Rectal smooth muscle tissue (tissue), 1 donor: ENCODE measurements around the gene TGM6.

ENCODE experiments used
- H3K27ac ChIP-seq: one replicate; pipeline ENCODE4 v1.7.0; 2013; ENCODE audit warnings: low read depth, low read length, inconsistent platforms
- H3K27me3 ChIP-seq: one replicate; pipeline ENCODE4 v1.7.0; 2013; ENCODE audit warnings: low read length; ENCODE audit not compliant: control insufficient read depth, insufficient read depth
- H3K36me3 ChIP-seq: one replicate; pipeline ENCODE4 v1.7.0; 2013; ENCODE audit warnings: low read length; ENCODE audit not compliant: control insufficient read depth, insufficient read depth
- H3K4me1 ChIP-seq: one replicate; pipeline ENCODE4 v1.7.0; 2013; ENCODE audit warnings: low read length; ENCODE audit not compliant: control insufficient read depth, insufficient read depth
- H3K4me3 ChIP-seq: one replicate; pipeline ENCODE4 v1.7.0; 2013; ENCODE audit warnings: low read length
- H3K9ac ChIP-seq: one replicate; pipeline ENCODE4 v1.7.0; 2013; ENCODE audit warnings: low read length

The TGM6 gene

DNA sequence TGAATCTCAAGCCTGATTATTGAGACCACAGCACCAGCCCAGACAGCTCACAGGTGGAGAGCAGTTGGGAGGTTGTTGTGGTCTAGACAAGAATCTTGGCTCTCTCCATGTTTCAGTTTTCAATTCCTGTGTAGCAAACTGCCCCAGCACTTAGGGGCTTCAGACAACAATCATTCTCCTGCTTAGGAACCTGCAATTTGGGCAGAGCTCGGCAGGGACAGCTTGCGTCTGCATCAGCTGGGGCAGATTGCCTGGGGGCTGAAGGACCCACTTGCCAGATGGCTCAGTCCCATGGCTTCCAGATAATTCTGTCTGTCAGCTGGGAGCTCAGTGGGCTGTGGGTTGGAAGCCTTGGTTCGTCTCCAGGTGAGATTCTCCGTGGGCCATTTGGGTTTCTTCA lies 6.9 kb downstream of the TGM6 start:
- no peaks in the 10 kb centered on the region for H3K27me3 ChIP-seq
- H3K4me3 ChIP-seq: no peak overlapping the region
- no peaks in the 10 kb centered on the region for H3K4me1 ChIP-seq
- no peaks in the 10 kb centered on the region for H3K36me3 ChIP-seq
- H3K9ac ChIP-seq: no peak overlapping the region
- H3K27ac ChIP-seq: no peak overlapping the region

DNA sequence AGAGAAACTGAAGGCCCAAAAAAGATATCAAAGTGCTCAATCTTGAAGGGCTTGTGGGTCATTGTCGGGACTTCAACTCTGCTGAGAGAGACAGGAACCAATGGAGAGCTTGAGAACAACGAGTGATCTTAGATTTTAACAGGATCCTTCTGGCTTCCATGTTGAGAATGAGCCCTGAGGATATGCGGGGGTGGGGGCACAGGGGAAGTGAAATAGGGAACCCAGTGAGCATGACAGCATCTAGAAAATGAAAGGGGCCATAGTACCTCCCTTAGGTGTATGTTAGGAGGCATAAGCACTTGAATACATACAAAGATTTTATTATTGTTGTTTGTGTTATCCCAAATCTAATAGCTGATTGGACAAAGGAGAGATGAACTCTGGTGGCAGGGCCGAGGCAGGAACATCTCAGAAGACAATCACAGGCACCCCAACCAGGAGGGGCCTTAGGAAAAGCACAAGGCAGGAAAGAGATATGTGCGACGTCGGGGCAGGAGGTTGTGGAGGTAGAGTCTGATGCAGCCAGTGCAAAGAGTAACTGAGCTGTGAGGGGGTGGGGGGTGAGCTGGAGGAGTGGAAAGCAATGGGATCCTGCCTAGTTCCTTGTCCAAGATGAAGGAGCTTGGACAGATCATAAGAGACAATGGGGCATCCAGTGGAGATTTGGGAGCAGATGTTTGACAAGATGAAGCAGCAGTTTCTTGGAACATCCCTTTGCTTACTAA lies 10.4 kb downstream of the TGM6 start:
- Histone ChIP-seq H3K36me3 (no peaks in the 10 kb centered on the region), H3K4me1 (no peaks in the 10 kb centered on the region), H3K4me3 (no peak overlapping the region), H3K27me3 (no peaks in the 10 kb centered on the region), H3K27ac (no peak overlapping the region), H3K9ac (no peak overlapping the region)

GRCh38 chr20:2394411-2395055 lies 13.8 kb downstream of the TGM6 start:
- H3K9ac ChIP-seq: no peak overlapping the region
- H3K27ac ChIP-seq: no peak overlapping the region
- H3K4me1 ChIP-seq: no peaks in the 10 kb centered on the region
- no peaks in the 10 kb centered on the region for H3K27me3 ChIP-seq
- H3K4me3 ChIP-seq: no peak overlapping the region
- no peaks in the 10 kb centered on the region for H3K36me3 ChIP-seq

DNA sequence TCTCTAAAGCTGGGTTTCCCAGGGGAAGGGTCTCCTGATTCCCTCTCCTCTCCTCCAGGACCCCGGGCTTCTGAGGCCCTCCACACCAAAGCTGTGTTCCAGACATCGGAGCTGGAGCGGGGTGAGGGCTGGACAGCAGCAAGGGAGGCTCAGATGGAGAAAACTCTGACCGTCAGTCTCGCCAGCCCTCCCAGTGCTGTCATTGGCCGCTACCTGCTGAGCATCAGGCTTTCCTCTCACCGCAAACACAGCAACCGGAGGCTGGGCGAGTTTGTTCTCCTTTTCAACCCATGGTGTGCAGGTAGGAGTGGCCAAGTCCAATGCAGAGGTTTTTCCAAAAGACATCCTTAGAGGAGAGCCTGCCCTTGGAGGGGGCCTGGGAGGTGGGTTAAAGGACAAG lies 14.4 kb downstream of the TGM6 start:
- H3K4me1 ChIP-seq: no peaks in the 10 kb centered on the region
- no peaks in the 10 kb centered on the region for H3K27me3 ChIP-seq
- H3K27ac ChIP-seq: no peak overlapping the region
- H3K9ac ChIP-seq: no peak overlapping the region
- no peak overlapping the region for H3K4me3 ChIP-seq
- H3K36me3 ChIP-seq: no peaks in the 10 kb centered on the region

DNA sequence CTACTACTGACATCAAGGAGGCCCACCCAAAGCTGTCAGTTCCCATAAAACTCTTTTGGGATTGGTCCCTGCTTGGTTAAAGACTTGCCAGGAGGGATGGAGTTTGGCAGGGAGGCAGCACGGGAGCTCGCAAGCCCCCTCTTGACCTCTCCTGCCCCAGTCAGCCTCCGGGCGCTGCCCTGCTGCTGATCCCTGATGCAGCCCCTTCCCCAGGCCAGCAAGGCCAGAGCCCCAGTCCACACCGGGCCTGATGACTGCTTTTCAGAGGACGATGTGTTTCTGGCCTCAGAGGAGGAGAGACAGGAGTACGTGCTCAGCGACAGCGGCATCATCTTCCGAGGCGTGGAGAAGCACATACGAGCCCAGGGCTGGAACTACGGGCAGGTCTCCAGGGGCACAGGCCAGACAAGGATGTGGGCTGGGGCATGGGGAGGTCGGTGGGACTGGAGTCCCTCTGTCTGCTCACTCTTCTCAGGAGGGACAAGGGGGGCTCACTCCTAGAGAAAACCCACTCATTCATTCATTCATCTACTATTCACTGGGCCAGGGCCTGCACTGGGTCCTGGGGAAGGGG lies 15.6 kb downstream of the TGM6 start:
- Histone ChIP-seq H3K27ac (no peak overlapping the region), H3K9ac (no peak overlapping the region), H3K36me3 (no peaks in the 10 kb centered on the region), H3K27me3 (no peaks in the 10 kb centered on the region), H3K4me1 (no peaks in the 10 kb centered on the region), H3K4me3 (no peak overlapping the region)

GRCh38 chr20:2397091-2397490 lies 16.4 kb downstream of the TGM6 start:
- no peak overlapping the region for H3K27ac ChIP-seq
- H3K4me1 ChIP-seq: no peaks in the 10 kb centered on the region
- H3K27me3 ChIP-seq: no peaks in the 10 kb centered on the region
- no peak overlapping the region for H3K4me3 ChIP-seq
- no peaks in the 10 kb centered on the region for H3K36me3 ChIP-seq
- no peak overlapping the region for H3K9ac ChIP-seq

DNA sequence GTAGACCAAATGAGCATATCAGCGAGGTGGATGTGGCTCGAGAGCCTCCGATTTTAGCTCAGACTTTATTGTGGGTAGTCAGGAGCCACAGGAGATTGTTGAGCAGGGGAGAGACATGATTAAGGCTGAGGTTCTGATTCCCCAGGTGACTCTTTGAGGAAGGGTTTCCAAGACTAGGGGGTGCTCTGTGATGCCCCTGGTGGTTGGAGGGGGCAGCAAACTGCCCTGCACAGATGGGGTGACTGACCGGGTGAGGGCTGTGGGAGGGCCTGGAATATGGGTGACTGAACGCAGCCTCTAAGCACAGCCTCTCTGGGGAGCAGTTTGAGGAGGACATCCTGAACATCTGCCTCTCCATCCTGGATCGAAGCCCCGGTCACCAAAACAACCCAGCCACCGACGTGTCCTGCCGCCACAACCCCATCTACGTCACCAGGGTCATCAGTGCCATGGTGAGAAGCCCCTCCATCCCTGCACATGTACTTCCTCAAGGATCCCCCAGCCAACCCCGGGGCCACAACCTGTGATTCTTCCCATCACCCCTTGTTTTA lies 17.0 kb downstream of the TGM6 start:
- Histone ChIP-seq H3K27ac (no peak overlapping the region), H3K27me3 (no peaks in the 10 kb centered on the region), H3K4me1 (no peaks in the 10 kb centered on the region), H3K4me3 (no peak overlapping the region), H3K36me3 (no peaks in the 10 kb centered on the region), H3K9ac (no peak overlapping the region)

DNA sequence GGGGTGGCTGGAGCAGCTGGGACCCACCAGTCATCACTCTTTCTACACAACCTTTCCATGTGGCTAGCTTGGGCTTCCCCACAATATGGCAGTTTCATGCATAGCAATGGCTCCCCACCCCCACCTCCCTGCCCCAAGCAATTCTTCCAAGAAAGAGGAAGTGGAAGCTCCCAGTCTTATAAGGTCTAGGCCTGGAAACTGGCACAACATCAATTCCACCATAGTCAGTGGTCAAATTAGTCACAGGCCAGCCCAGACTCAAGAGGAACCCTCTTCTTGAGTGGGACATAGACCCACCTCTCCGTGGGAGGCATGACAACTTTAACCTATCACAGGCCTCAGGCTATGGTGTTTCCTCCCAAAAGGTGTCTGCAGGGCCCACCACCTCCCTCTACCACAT lies 17.7 kb downstream of the TGM6 start:
- Histone ChIP-seq H3K9ac (no peak overlapping the region), H3K27me3 (no peaks in the 10 kb centered on the region), H3K36me3 (no peaks in the 10 kb centered on the region)

DNA sequence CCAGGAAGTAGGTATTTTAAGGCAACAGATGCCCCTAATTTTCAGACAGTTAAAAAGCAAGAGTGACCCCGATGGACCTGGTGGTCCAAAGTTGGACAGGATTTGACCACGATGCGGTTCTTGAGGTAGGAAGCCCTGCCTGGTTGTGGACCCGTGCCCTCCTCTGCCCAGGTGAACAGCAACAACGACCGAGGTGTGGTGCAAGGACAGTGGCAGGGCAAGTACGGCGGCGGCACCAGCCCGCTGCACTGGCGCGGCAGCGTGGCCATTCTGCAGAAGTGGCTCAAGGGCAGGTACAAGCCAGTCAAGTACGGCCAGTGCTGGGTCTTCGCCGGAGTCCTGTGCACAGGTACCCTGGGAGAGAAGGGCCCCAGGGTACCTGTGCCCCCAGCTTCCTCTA lies 18.7 kb downstream of the TGM6 start:
- no peaks in the 10 kb centered on the region for H3K36me3 ChIP-seq
- H3K4me3 ChIP-seq: no peak overlapping the region
- no peaks in the 10 kb centered on the region for H3K4me1 ChIP-seq
- no peaks in the 10 kb centered on the region for H3K27me3 ChIP-seq
- no peak overlapping the region for H3K27ac ChIP-seq
- no peak overlapping the region for H3K9ac ChIP-seq

More for the DNA sequence above, 17.7 kb downstream of the TGM6 start:
- Histone ChIP-seq H3K4me1 (no peaks in the 10 kb centered on the region), H3K4me3 (no peak overlapping the region), H3K27ac (no peak overlapping the region)

DNA sequence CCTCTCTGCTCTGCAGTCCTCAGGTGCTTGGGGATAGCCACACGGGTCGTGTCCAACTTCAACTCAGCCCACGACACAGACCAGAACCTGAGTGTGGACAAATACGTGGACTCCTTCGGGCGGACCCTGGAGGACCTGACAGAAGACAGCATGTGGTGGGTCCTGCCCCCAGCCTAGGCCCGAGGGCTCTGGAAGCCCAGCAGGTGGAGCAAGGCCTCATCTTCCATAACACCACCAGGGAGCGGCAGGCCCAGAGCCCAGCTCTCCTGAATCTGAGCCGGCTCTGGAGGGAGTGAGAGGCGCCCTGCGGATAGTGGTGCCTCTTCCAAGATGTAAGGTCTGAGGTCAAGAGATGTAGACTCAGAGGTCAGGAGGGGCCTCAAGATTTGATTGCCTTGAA lies 19.6 kb downstream of the TGM6 start:
- no peaks in the 10 kb centered on the region for H3K27me3 ChIP-seq
- no peak overlapping the region for H3K4me3 ChIP-seq
- no peak overlapping the region for H3K9ac ChIP-seq
- no peaks in the 10 kb centered on the region for H3K4me1 ChIP-seq
- no peak overlapping the region for H3K27ac ChIP-seq
- H3K36me3 ChIP-seq: no peaks in the 10 kb centered on the region

DNA sequence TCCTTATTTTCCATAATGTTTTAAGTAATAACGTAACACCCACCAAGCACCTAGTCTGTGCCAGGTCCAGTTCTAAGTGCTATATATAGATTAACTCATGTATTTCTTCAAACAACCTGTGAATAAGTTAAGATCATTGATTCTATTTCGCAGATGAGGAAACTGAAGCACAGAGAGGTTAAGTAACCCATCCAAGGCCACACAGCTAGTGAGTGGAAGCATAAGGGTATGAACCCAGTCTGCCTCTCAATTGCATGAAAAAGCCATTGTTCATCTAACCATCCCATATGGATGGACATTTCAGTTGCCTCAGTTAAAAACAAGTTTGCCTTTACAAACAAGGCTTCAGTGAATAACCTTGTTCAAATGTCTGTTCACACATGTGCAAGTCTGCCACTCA lies 20.8 kb downstream of the TGM6 start:
- Histone ChIP-seq H3K4me1 (no peaks in the 10 kb centered on the region), H3K36me3 (no peaks in the 10 kb centered on the region), H3K27ac (no peak overlapping the region), H3K4me3 (no peak overlapping the region), H3K27me3 (no peaks in the 10 kb centered on the region), H3K9ac (no peak overlapping the region)

DNA sequence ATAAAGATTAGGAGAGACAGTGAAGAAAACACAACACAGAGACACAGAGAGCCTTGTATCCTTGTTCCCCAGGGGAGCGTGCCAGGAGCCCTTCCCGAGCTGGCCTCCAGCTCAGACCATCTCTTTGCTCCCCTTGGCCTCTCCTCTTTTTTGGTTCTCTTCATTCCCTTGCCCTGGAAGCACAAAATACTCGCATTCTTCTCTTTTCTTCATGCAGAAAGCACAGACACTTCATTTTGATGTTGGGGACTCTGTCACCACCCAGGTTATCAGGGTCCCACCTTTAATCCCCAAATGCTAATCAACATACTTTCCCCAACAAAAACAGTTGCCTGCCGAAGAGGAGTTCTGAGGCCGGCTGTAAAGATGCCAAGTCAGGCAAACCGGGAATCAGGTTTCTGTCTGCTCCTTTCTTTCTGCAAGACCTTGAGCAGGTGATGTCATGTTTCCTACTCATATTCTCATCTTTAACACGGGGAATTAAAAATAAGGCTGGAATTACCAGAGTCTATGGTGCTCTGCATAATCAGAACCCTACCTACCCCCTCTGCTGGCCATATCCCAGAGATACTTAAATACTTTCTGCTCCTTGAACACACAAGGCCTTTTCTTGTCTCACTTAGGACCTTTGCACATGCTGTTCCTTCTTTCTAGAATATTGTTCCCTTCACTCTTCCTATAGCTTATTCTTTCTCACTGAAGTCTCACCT lies 21.7 kb downstream of the TGM6 start:
- Histone ChIP-seq H3K27me3 (no peaks in the 10 kb centered on the region), H3K4me3 (no peak overlapping the region)

More for the DNA sequence above, 21.7 kb downstream of the TGM6 start:
- Histone ChIP-seq H3K36me3 (no peaks in the 10 kb centered on the region), H3K4me1 (no peaks in the 10 kb centered on the region), H3K9ac (no peak overlapping the region), H3K27ac (no peak overlapping the region)
